ENCODE data around the gene CGNL1. TPM values are rescaled to one million over a fixed set of nuclear protein-coding genes. Genes with fewer than 3 reads are reported as not detected.

Gene CGNL1
- total RNA-seq, 1 donor from 2014 or later: 5.4 TPM

DNA sequence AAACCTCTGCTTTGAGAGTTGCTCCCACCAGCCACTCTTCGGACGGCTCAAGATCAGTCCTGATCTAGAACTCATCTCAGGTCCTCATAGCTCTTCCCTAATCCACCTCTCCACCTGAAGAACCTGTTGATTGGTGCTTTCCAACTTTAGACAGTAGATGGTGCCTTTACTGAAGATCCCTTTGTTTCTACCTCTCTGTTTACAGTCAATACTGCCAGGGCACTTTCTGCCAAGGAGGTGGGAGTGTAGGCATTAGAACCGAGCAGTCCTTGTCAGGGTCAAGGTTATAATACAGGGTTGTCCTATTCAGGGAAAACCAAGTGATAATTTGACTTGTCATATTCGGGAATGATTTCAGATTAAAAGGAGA, 1.2 kb downstream of the CGNL1 start:
- H3K27me3 Mint-ChIP-seq (ENCODE audit: unreplicated experiment): peaks cover 11% of the 10 kb centered on the region
- DNase-seq: no peak
- H3K36me3 Mint-ChIP-seq (ENCODE audit: unreplicated experiment): no peaks in the 10 kb centered on the region
- TF ChIP-seq CTCF (IDR thresholded peaks at IDR 0.05; ENCODE audit: partially characterized antibody, unreplicated experiment): no peak
- H3K4me3 Mint-ChIP-seq (ENCODE audit: unreplicated experiment): peak overlapping the region; percentile 88
- H3K4me1 Mint-ChIP-seq (ENCODE audit: low read depth, unreplicated experiment): peaks cover 5% of the 10 kb centered on the region
- no peak overlapping the region for H3K27ac Mint-ChIP-seq (ENCODE audit: unreplicated experiment)
- peaks cover 9% of the 10 kb centered on the region for H3K9me3 Mint-ChIP-seq (ENCODE audit: unreplicated experiment)

DNA sequence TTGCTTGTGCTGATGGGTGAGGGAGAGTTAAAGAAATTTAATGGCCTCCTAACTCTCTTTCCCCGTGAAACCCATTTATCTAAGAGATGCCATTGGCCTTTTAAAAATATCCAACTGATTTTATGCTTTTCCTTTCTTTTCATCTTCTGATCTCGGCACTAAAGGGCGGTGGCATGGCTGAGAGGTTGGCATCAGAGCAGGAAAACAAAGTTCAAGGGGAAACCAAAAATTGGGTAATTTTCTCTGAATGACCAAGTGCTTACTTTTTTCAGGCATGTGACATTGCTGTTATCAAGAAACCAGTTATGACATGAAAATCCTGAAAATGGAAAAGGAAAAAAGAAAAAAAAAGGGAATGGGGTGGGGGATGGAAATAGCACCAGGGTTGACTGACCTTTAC, 3.2 kb downstream of the CGNL1 start:
- Mint-ChIP-seq H3K36me3 (ENCODE audit: unreplicated experiment) (no peaks in the 10 kb centered on the region), H3K27ac (ENCODE audit: unreplicated experiment) (no peak overlapping the region), H3K27me3 (ENCODE audit: unreplicated experiment) (peaks cover 8% of the 10 kb centered on the region), H3K9me3 (ENCODE audit: unreplicated experiment) (peaks cover 6% of the 10 kb centered on the region), H3K4me1 (ENCODE audit: low read depth, unreplicated experiment) (peaks cover 5% of the 10 kb centered on the region), H3K4me3 (ENCODE audit: unreplicated experiment) (no peak overlapping the region)
- DNase-seq: no peak
- no peak for TF ChIP-seq CTCF (IDR thresholded peaks at IDR 0.05; ENCODE audit: partially characterized antibody, unreplicated experiment)

- no peak for DNase-seq
- Mint-ChIP-seq H3K4me1 (ENCODE audit: low read depth, unreplicated experiment) (peaks cover 5% of the 10 kb centered on the region), H3K36me3 (ENCODE audit: unreplicated experiment) (no peaks in the 10 kb centered on the region), H3K27ac (ENCODE audit: unreplicated experiment) (no peak overlapping the region), H3K27me3 (ENCODE audit: unreplicated experiment) (peaks cover 4% of the 10 kb centered on the region), H3K4me3 (ENCODE audit: unreplicated experiment) (no peak overlapping the region), H3K9me3 (ENCODE audit: unreplicated experiment) (peaks cover 5% of the 10 kb centered on the region)
- TF ChIP-seq CTCF (IDR thresholded peaks at IDR 0.05; ENCODE audit: partially characterized antibody, unreplicated experiment): no peak
Observed at GRCh38 chr15:57380854-57381253, 4.5 kb downstream of the CGNL1 start.

- Mint-ChIP-seq H3K4me3 (ENCODE audit: unreplicated experiment) (no peak overlapping the region), H3K36me3 (ENCODE audit: unreplicated experiment) (no peaks in the 10 kb centered on the region), H3K9me3 (ENCODE audit: unreplicated experiment) (peaks cover 1% of the 10 kb centered on the region), H3K27ac (ENCODE audit: unreplicated experiment) (no peak overlapping the region), H3K27me3 (ENCODE audit: unreplicated experiment) (peaks cover 2% of the 10 kb centered on the region), H3K4me1 (ENCODE audit: low read depth, unreplicated experiment) (peaks cover 14% of the 10 kb centered on the region)
- no peak for TF ChIP-seq CTCF (IDR thresholded peaks at IDR 0.05; ENCODE audit: partially characterized antibody, unreplicated experiment)
- no peak for DNase-seq
Observed at GRCh38 chr15:57382215-57382614, 5.9 kb downstream of the CGNL1 start.

- no peak for TF ChIP-seq CTCF (IDR thresholded peaks at IDR 0.05; ENCODE audit: partially characterized antibody, unreplicated experiment)
- peaks cover 1% of the 10 kb centered on the region for H3K9me3 Mint-ChIP-seq (ENCODE audit: unreplicated experiment)
- no peak overlapping the region for H3K4me3 Mint-ChIP-seq (ENCODE audit: unreplicated experiment)
- H3K27me3 Mint-ChIP-seq (ENCODE audit: unreplicated experiment): peaks cover 2% of the 10 kb centered on the region
- H3K36me3 Mint-ChIP-seq (ENCODE audit: unreplicated experiment): no peaks in the 10 kb centered on the region
- no peak for DNase-seq
- H3K27ac Mint-ChIP-seq (ENCODE audit: unreplicated experiment): no peak overlapping the region
- peaks cover 18% of the 10 kb centered on the region for H3K4me1 Mint-ChIP-seq (ENCODE audit: low read depth, unreplicated experiment)
Observed at GRCh38 chr15:57382969-57383368, 6.7 kb downstream of the CGNL1 start.

Data from glutamatergic neuron (in vitro differentiated cells).